Colonic mucosa (tissue), 4 donors: ENCODE data around the gene UBE3A. TPM values are rescaled to one million over a fixed set of nuclear protein-coding genes. Genes with fewer than 3 reads are reported as not detected.

Source experiments
- DNase-seq: peaks from one replicate; pipeline ENCODE4 v3.0.0-alpha.2; 2020
- H3K27ac ChIP-seq: fragments of 200-600 bp; one replicate; pipeline ENCODE4 v1.8.0; 2021
- H3K27me3 ChIP-seq: fragments of 200-600 bp; one replicate; pipeline ENCODE4 v1.8.0; 2021
- H3K36me3 ChIP-seq: fragments of 200-600 bp; one replicate; pipeline ENCODE4 v1.8.0; 2021
- H3K4me1 ChIP-seq: fragments of 200-600 bp; one replicate; pipeline ENCODE4 v1.8.0; 2021; ENCODE audit warnings: mild to moderate bottlenecking
- H3K4me3 ChIP-seq: fragments of 200-600 bp; one replicate; pipeline ENCODE4 v1.8.0; 2021
- H3K9ac ChIP-seq, 2 donors: one replicate each; pipeline ENCODE4 v1.7.0; 2013; ENCODE audit warnings: control low read depth in 2 of 2, low read depth in 2 of 2, low read length in 2 of 2
- H3K9me3 ChIP-seq: fragments of 200-600 bp; one replicate; pipeline ENCODE4 v1.8.0; 2021
- CTCF ChIP-seq: fragments of 200-600 bp; IDR thresholded peaks from one replicate; pipeline ENCODE4 v1.8.0; 2022; ENCODE audit warnings: antibody characterized with exemption, mild to moderate bottlenecking
- intact Hi-C: fragments of 100-400 bp; cut with DNase I; formaldehyde crosslinking; loops from one replicate; pipeline ENCODE4 v1.14.1; 2022
- total RNA-seq, 2 donors: library from RNA; stranded (reverse); fragmentation: NEBNext Ultra II Directional in 1 of 2; extraction: Animal tissue kit (Norgen Biotek cat#: 25700) in 1 of 2; gene quantifications; one replicate each; pipeline ENCODE4 v1.2.1, GENCODE V29; 2021
- donor health status: healthy.
- donor health status: DM: no; HTN: no; CAD: no.
- donor health status: DM: no; HTN: no; CAD: no.

UBE3A gene
- total RNA-seq, 2 donors from 2014 or later = 83.9 to 92.2 TPM

GRCh38 chr15:25362545-25362944 lies 76.3 kb downstream of the UBE3A start:
- Histone ChIP-seq H3K4me1 (no peaks in the 10 kb centered on the region), H3K36me3 (no peaks in the 10 kb centered on the region), H3K27me3 (no peaks in the 10 kb centered on the region), H3K9ac (no peak overlapping the region), H3K4me3 (no peak overlapping the region), H3K27ac (no peak overlapping the region), H3K9me3 (no peaks in the 10 kb centered on the region)
- no peak for DNase-seq
- intact Hi-C loops = no loop called here
- TF ChIP-seq CTCF = no peak

- no peak for TF ChIP-seq CTCF
- no peak for DNase-seq
- Histone ChIP-seq H3K36me3 (no peaks in the 10 kb centered on the region), H3K27ac (no peak overlapping the region), H3K4me3 (no peak overlapping the region), H3K9ac (no peak overlapping the region), H3K9me3 (no peaks in the 10 kb centered on the region), H3K4me1 (no peaks in the 10 kb centered on the region), H3K27me3 (no peaks in the 10 kb centered on the region)
- intact Hi-C loops = no loop called here
These were observed 91.1 kb downstream of the UBE3A start for GRCh38 chr15:25347707-25348106.

- no peak overlapping the region for H3K4me3 ChIP-seq
- intact Hi-C loops = no loop called here
- no peak for DNase-seq
- H3K36me3 ChIP-seq = no peaks in the 10 kb centered on the region
- no peaks in the 10 kb centered on the region for H3K27me3 ChIP-seq
- no peaks in the 10 kb centered on the region for H3K4me1 ChIP-seq
- H3K9me3 ChIP-seq = no peaks in the 10 kb centered on the region
- no peak overlapping the region for H3K9ac ChIP-seq
- H3K27ac ChIP-seq = no peak overlapping the region
- TF ChIP-seq CTCF = no peak
These were observed 92.5 kb downstream of the UBE3A start for GRCh38 chr15:25346371-25346770.

GRCh38 chr15:25345943-25346342 lies 92.9 kb downstream of the UBE3A start:
- DNase-seq = no peak
- Histone ChIP-seq H3K27me3 (no peaks in the 10 kb centered on the region), H3K4me3 (no peak overlapping the region), H3K27ac (no peak overlapping the region), H3K9me3 (no peaks in the 10 kb centered on the region), H3K36me3 (no peaks in the 10 kb centered on the region), H3K4me1 (no peaks in the 10 kb centered on the region), H3K9ac (no peak overlapping the region)
- no peak for TF ChIP-seq CTCF
- intact Hi-C loops = no loop called here

GRCh38 chr15:25342629-25343028 lies 96.2 kb downstream of the UBE3A start:
- Histone ChIP-seq H3K27me3 (no peaks in the 10 kb centered on the region), H3K36me3 (no peaks in the 10 kb centered on the region), H3K9me3 (no peaks in the 10 kb centered on the region), H3K4me1 (no peaks in the 10 kb centered on the region), H3K27ac (no peak overlapping the region), H3K4me3 (no peak overlapping the region), H3K9ac (no peak overlapping the region)
- DNase-seq = no peak
- no peak for TF ChIP-seq CTCF
- intact Hi-C loops = no loop called here

GRCh38 chr15:25339431-25339830 lies 99.4 kb downstream of the UBE3A start:
- intact Hi-C loops = no loop called here
- Histone ChIP-seq H3K27me3 (no peaks in the 10 kb centered on the region), H3K9me3 (no peaks in the 10 kb centered on the region), H3K4me1 (no peaks in the 10 kb centered on the region), H3K36me3 (no peaks in the 10 kb centered on the region), H3K4me3 (no peak overlapping the region), H3K27ac (no peak overlapping the region), H3K9ac (no peak overlapping the region)
- no peak for DNase-seq
- no peak for TF ChIP-seq CTCF
